GM19328 (cell line): ENCODE results near the gene ZNF540.
A peak's percentile ranks its signal among the peaks of the same experiment; 100 is the strongest.
"Not testable (repeated sequence)": the region's sequence is repeated elsewhere in the genome, so short reads cannot be mapped to it uniquely, and the experiment has no call there.

Experiments used
- ATAC-seq: cut with Tn5 transposase; IDR thresholded peaks from one replicate; pipeline ENCODE4 v1.9.1; 2021; ENCODE audit warnings: mild to moderate bottlenecking, moderate library complexity; ENCODE audit not compliant: unreplicated experiment

Gene ZNF540

GRCh38 chr19:37594304-37594981 lies at the start of gene ZNF540, which contains the start of gene ZNF571:
ZNF540 (plus strand) TSS chr19:37594876; CDS start chr19:37598448, 3,572 bp downstream.
ZNF571 (minus strand) TSS chr19:37594792; CDS start chr19:37586676, 8,116 bp downstream.
- peak; percentile 97 for ATAC-seq

GRCh38 chr19:37551129-37551993 lies 43.3 kb upstream of the ZNF540 start:
- no peak for ATAC-seq

- no peak for ATAC-seq
Observed at GRCh38 chr19:37563518-37563917, 31.2 kb upstream of the ZNF540 start.

- ATAC-seq: no peak
Observed at GRCh38 chr19:37564624-37565369, 29.9 kb upstream of the ZNF540 start.

GRCh38 chr19:37565370-37565669 lies 29.4 kb upstream of the ZNF540 start:
- no peak for ATAC-seq

- ATAC-seq: no peak
Observed at GRCh38 chr19:37572203-37572602, 22.5 kb upstream of the ZNF540 start.

- ATAC-seq: no peak
Observed at GRCh38 chr19:37583340-37583739, 11.3 kb upstream of the ZNF540 start.

- no peak for ATAC-seq
Observed at GRCh38 chr19:37593996-37594303, 726 bp upstream of the ZNF540 start.

- ATAC-seq: peak; percentile 35
Observed at GRCh38 chr19:37594982-37595382, 306 bp downstream of the ZNF540 start.

GRCh38 chr19:37635076-37636056 lies 40.7 kb downstream of the ZNF540 start:
- no peak for ATAC-seq

GRCh38 chr19:37654118-37654517 lies 59.4 kb downstream of the ZNF540 start:
- ATAC-seq: no peak

GRCh38 chr19:37654629-37655300 lies 60.1 kb downstream of the ZNF540 start:
- peak; percentile 29 for ATAC-seq

- ATAC-seq: peak; percentile 64
Observed at GRCh38 chr19:37655301-37655688, 60.6 kb downstream of the ZNF540 start, which contains the start of gene ZFP30. ZFP30 (minus strand) TSS chr19:37655465; CDS start chr19:37647822, 7,643 bp downstream.

GRCh38 chr19:37655689-37656371 lies 61.2 kb downstream of the ZNF540 start:
- ATAC-seq: peak; percentile 63

- ATAC-seq: not testable (repeated sequence)
Observed at GRCh38 chr19:37657157-37657556, 62.5 kb downstream of the ZNF540 start.
